IMR-90 (cell line): Measurements from ENCODE around the gene AKAP12.

Experiments used
- BHLHE40 ChIP-seq: fragments of 150-350 bp; IDR thresholded peaks from 2 replicates; pipeline ENCODE4 v1.6.1; 2016; ENCODE audit warnings: mild to moderate bottlenecking, low read depth, low read length
- CEBPB ChIP-seq: IDR thresholded peaks from 2 replicates; pipeline ENCODE4 v1.6.1; 2012; ENCODE audit warnings: low read depth, low read length, improper control_type of control experiment
- FOS ChIP-seq: fragments of 150-350 bp; IDR thresholded peaks from 2 replicates; pipeline ENCODE4 v1.6.1; 2016; ENCODE audit warnings: low read depth, low read length
- MAZ ChIP-seq: IDR thresholded peaks from 2 replicates; pipeline ENCODE4 v1.6.1; 2012; ENCODE audit warnings: low read depth, mild to moderate bottlenecking, low read length, improper control_type of control experiment, moderate library complexity, borderline replicate concordance
- POLR2A ChIP-seq: IDR thresholded peaks from 2 replicates; pipeline ENCODE4 v1.6.1; 2012; ENCODE audit warnings: mild to moderate bottlenecking, low read depth, low read length
- RAD21 ChIP-seq: IDR thresholded peaks from 2 replicates; pipeline ENCODE4 v1.6.1; 2012; ENCODE audit warnings: low read length, improper control_type of control experiment
- TF ChIP-seq, protein P1 (sequence below): conservative IDR thresholded peaks from 2 replicates; pipeline ENCODE4 v1.5.1; 2012; ENCODE audit warnings: mild to moderate bottlenecking, low read depth, low read length, improper control_type of control experiment
- TF ChIP-seq, protein P2 (sequence below): fragments of 150-350 bp; IDR thresholded peaks from 2 replicates; pipeline ENCODE4 v1.6.1; 2016; ENCODE audit warnings: low read depth, mild to moderate bottlenecking, low read length, moderate library complexity, borderline replicate concordance

DNA sequence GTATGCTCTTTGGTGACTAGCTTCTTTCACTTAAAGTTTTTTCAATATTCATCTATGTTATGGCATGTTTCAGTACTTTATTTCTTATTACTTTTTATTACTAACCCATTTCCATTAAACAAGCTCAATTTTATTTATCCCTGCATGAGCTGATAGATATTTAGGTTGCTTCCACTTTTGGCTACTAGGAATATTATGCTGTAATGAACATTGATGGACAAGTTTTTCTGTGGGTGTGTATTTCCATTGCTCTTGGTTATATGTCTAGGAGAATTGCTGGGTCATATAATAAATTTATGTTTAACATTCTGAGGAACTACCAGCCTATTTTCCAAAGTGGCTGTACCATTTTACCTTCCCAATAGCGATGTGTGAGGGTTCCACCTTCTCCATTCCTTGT, 81.7 kb downstream of the AKAP12 start:
- no peak for TF ChIP-seq MAZ
- TF ChIP-seq, protein P1, sequence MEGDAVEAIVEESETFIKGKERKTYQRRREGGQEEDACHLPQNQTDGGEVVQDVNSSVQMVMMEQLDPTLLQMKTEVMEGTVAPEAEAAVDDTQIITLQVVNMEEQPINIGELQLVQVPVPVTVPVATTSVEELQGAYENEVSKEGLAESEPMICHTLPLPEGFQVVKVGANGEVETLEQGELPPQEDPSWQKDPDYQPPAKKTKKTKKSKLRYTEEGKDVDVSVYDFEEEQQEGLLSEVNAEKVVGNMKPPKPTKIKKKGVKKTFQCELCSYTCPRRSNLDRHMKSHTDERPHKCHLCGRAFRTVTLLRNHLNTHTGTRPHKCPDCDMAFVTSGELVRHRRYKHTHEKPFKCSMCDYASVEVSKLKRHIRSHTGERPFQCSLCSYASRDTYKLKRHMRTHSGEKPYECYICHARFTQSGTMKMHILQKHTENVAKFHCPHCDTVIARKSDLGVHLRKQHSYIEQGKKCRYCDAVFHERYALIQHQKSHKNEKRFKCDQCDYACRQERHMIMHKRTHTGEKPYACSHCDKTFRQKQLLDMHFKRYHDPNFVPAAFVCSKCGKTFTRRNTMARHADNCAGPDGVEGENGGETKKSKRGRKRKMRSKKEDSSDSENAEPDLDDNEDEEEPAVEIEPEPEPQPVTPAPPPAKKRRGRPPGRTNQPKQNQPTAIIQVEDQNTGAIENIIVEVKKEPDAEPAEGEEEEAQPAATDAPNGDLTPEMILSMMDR, result no peak
- TF ChIP-seq POLR2A, result no peak
- TF ChIP-seq CEBPB, result no peak
- TF ChIP-seq FOS, result no peak
- no peak for TF ChIP-seq BHLHE40
- TF ChIP-seq RAD21, result no peak
- TF ChIP-seq, protein P2, sequence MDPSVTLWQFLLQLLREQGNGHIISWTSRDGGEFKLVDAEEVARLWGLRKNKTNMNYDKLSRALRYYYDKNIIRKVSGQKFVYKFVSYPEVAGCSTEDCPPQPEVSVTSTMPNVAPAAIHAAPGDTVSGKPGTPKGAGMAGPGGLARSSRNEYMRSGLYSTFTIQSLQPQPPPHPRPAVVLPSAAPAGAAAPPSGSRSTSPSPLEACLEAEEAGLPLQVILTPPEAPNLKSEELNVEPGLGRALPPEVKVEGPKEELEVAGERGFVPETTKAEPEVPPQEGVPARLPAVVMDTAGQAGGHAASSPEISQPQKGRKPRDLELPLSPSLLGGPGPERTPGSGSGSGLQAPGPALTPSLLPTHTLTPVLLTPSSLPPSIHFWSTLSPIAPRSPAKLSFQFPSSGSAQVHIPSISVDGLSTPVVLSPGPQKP, result no peak
